GM12872 (cell line): Measurements from ENCODE around the gene TBC1D8B.

Experiments used
- CTCF ChIP-seq: IDR thresholded peaks from 3 replicates; pipeline ENCODE4 v1.5.1; 2011; ENCODE audit warnings: low read depth, mild to moderate bottlenecking, low read length, moderate library complexity; ENCODE audit not compliant: insufficient read depth

The TBC1D8B gene

GRCh38 chrX:106802388-106803275 lies at the start of gene TBC1D8B:
TSS of gene TBC1D8B (plus strand) at chrX:106802673. CDS start at chrX:106802854, 181 bp downstream.
- TF ChIP-seq CTCF = no peak

GRCh38 chrX:106774981-106775380 lies 27.5 kb upstream of the TBC1D8B start:
- no peak for TF ChIP-seq CTCF

- TF ChIP-seq CTCF = no peak
These were observed 22.2 kb upstream of the TBC1D8B start for GRCh38 chrX:106780264-106780663.

- no peak for TF ChIP-seq CTCF
These were observed 21.7 kb upstream of the TBC1D8B start for GRCh38 chrX:106780664-106781377.

- no peak for TF ChIP-seq CTCF
These were observed 18.8 kb upstream of the TBC1D8B start for GRCh38 chrX:106783716-106784115.

GRCh38 chrX:106791495-106791894 lies 11.0 kb upstream of the TBC1D8B start:
- no peak; the same call in 2 of the 3 replicates for TF ChIP-seq CTCF

- no peak for TF ChIP-seq CTCF
These were observed 448 bp upstream of the TBC1D8B start for GRCh38 chrX:106802063-106802387.
